HG03097 (cell line): ENCODE results near the gene COQ2.
A peak's percentile ranks its signal among the peaks of the same experiment; 100 is the strongest.
"Not testable (repeated sequence)": the region's sequence is repeated elsewhere in the genome, so short reads cannot be mapped to it uniquely, and the experiment has no call there.

Source experiments
- ATAC-seq: cut with Tn5 transposase; IDR thresholded peaks from one replicate; pipeline ENCODE4 v1.9.1; 2021; ENCODE audit not compliant: unreplicated experiment, low FRiP score

Gene COQ2

DNA sequence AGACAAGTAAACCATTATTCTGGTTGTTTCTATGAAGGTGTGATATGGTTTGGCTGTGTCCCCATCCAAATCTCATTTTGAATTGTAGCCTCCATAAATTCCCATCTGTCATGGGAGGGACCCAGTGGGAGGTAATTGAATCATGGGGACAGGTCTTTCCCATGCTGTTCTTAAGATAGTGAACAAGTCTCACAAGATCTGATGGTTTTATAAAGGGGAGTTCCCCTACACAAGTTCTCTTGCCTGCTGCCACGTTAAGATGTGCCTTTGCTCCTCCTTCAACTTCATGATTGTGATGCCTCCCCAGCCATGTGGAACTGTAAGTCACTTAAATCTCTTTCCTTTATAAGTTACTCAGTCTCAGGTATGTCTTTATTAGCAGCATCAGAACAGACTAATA, 3.8 kb upstream of the COQ2 start:
- not testable (repeated sequence) for ATAC-seq

DNA sequence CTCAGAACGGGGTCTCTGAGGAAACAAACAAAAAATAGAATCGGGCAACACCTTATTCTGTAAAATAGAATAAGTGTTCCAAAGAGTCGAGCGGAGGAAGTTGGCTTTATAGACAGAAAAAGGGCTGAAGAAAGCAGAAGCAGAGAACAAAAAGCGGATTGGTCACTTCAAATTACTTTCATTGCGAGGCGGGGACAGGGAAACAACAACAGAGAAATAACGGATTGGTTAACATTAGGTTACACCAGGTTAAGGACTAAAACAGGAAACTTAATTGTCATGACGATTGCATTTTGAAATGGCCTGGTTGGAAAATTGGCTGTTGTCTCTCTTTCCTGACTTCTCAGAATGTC, 433 bp upstream of the COQ2 start:
- no peak for ATAC-seq

DNA sequence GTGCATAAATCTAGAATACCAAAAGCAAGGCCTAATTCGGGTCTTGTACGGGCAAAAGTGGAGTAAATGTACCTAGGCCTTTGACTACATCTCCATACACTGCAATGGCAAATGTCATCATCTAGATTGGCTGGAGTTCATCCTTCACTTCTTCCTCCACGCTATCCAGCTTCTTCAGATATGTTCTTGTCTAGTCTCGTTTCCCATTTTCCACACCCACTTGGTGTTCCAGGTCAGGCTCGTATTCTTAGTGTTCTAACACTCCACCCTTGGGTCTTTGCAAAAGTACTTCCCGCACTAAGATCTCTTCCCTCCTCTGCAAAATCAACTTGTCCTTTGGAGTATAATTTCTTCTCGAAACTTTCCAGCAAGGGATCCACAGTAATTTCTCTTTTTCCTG, 1.4 kb downstream of the COQ2 start:
- ATAC-seq = no peak

DNA sequence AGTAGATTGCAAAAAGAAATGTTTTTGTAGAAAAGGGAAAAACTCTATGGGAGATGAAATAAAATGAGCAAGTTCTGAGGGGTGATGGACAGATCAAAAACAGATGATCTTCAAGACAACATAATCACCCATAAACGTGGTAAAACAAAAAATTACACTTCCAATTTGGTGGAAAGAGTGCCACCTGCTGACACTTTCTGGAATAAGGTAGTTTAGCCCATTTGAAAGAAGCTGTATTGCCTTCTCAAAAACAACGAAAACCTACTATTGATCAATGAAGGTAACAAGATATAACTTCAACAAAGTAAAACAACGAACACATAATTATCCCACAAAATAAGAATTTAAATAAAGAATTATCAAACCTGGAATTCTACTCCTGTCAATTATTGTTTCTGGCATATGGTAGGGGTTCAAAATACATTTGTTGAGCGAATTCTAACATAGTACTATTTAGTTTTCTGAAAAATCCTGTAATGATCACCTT, 2.5 kb downstream of the COQ2 start:
- no peak for ATAC-seq

DNA sequence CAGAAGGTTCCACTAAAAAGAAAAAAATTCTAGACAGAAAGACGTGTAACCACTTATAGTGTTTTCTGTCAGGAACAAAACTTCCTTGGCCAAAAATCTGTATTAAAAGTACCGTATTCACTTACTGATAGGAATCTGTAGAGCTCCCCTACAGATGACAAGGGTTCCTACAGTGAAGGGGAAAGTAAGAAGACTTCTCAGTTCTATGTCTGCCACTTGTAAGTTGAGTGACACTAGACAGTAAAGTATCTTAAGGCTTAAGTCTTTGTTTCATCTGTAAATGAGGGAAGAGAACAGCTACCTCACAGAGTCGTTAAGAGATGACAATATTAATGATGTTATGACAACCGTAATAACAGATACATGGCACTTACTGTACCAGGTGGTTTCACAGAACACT, 3.3 kb downstream of the COQ2 start:
- ATAC-seq = no peak

DNA sequence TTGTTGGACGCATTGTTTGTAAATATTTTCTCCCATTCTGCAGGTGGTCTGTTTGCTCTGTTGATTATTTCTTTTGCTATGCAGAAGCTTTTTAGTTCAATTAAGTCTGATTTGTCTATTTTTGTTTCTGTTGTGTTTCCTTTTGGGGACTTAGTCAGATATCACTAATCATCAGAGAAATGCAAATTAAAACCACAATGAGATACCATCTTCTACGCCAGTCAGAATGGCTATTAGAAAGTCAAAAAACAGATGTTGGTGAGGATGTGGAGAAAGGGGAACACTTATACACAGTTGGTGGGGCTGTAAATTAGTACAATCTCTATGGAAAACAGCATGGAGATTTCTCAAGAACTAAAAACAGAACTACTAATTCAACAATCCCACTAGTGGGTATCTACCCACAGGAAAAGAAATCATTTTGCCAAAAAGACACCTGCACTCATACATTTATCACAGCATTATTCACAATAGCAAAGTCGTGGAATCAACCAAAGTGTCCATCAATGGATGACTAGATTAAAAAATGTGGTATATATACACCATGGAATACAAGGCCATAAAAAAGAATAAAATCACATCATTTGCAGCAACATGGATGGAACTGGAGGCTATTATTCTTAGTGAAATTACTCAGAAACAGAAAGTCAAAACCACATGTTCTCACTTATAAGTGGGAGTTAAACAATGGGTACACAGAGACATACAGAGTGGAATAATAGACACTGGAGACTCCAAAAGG, 8.1 kb downstream of the COQ2 start:
- peak; percentile 58 for ATAC-seq

DNA sequence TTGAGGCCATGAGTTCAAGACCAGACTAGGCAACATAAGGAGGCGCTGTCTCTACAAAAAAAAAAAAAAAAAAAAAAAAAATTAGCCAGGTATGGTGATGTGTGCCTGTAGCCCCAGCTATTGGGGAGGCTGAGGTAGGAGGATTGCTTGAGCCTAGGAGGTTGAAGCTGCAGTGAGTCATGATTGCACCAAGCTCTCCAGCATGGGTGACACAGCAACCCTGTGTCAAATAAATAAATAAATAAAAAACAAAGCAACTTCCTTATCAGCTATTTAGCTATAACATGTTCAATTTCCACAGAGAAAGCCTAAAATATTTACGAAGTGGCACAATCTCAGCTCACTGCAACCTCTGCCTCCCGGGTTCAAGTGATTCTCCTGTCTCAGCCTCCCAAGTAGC, 10.7 kb downstream of the COQ2 start:
- ATAC-seq = not testable (repeated sequence)

DNA sequence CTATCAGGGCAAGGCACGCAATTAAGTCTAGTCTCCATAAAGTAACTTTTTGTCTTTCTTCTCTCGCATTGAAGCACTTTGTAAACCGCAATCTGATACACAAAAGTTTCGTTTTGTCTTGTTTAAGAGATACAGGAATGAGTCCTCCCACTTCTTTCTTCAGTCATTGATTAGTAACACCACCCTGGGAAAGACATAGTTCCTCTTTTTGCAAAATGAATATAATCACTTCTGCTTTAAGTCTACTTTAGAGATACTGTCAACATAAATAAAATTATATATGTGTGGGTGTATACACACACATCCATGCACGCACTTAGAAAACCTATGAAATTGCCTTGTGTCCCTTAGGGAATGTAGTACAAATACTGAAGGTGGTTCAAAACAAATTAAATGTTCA, 11.7 kb downstream of the COQ2 start:
- peak; percentile 74 for ATAC-seq

DNA sequence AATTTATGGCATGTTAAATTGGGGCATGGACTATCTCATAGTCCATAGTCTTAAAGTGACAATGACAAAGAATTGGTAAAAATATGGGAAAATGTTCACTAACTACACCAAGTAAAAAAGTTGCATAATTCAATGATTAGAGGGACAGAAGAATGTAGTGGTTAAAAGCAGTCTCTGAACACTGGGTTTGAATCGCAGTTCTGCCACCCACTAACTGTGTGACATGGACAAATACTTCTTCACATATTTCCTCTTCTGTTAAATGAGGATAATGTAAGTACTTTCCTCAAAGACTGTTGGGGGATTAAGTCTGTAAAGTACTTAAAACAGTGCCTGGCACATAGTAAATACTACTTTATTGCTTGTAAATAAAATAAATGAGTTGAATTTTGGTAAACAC, 15.3 kb downstream of the COQ2 start:
- ATAC-seq = no peak

DNA sequence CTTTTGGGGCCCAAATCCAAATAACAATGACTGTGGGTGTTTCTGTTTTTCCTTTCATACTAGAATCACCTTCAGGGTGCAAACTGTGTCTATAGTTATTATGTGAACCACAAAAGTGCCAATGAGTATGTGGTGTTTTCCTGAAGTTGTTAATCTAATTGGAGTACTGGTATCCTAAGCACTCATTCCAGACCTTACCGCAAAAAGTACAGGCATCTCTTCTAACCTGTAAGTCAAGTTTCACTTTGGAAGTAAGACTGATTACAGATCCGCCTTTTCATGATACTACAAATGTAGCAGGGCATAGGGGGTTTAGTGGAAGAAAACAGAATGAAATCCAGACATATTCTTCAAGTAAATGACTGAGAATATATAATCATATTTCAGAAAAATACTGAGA, 16.1 kb downstream of the COQ2 start:
- no peak for ATAC-seq

DNA sequence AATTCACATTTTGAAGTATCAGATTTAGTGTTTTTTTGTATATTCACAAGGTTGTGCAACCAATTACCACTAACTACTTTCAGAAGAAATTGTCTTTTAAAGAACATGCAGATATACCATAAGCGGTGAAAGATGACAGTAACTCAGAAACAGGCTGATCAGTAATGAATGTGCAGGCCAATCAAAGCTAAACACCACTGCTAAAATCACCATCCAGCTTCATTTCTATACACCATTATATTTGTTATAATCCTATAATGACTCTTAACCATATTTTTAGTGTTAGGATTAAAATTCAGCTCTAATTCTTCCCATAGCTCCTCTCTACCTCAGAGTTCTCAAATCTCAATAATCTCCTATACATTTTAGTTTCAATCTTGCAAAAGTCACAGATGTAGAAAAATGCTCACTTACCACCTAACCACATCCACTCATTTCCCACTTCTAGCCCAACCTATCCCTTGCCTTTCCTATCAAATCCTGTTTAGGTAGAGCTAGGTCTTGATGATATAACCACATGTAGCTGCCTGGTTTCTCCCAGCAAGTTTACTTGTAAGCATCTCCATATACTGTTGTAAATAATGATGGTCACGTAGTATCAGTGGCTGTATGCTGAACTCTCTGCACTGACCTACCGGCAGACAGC, 16.6 kb downstream of the COQ2 start:
- ATAC-seq = no peak

DNA sequence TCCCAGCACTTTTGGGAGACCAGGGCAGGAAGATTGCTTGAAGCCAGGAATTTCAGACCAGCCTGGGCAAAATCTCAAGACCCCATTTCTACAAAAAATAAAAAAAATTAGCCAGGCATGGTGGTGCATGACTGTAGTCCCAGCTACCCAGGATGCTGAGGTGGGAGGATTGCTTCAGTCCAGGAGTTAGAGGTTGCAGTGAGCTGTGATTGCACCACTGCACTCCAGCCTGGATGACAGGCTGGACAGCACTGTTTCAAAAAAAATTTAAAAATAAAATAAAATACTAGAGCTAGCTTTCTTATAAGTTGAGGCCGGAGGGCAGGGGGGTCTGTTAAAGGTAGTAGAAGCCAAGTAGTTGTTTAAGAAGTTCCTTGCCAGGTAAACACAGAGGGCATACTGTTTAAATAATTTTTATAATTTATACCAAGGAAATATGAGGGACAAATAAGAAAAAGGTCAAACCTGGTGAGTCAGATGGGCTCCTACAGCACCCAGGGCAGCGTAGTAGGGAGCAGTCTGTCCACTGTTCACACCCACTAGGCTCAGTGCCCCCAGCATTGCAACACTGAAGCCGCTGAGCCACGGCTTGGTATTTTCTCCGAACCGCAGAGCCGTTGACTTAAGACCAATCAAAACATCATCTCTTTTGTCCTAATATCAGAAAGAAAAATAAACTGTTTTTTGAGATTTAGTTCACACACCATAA, 17.3 kb downstream of the COQ2 start:
- no peak for ATAC-seq

DNA sequence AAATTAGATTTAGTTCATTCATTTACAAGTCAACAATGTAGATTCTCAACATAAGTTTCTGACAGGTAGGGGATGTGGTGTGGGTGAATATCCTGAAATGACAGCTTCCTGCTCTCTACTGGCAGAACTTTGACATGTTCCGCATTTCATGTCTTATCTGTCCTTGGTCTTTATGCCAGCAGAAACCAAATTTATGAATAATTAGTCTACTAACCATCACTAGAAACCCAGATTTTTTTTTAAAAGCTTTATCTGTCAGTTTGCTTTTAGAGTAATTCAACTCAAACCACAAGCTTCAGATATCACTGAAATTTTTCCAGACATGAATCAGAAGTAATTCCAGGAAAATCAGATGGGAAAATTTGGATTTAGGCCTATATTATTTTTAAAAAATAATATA, 17.9 kb downstream of the COQ2 start:
- peak; percentile 44 for ATAC-seq

DNA sequence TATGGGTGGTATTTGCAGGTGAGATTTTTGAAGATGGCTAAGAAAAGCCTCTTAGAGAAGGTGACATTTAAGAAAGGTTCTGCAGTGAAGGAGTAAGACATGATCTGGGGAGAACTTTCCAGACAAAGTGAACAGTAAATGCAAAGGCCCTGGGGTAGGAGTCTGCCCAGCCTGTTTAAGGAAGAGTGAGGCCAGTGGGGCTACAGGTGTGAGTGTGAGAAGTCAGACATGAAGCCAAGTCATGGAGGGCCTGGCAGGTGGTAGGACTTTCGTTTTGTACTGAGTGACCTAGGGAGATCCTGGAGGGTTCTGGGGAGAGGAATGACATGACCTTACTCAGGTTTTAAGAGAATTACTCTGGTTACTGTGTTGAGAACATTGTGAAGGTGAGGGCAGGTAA, 21.5 kb downstream of the COQ2 start:
- ATAC-seq = no peak

DNA sequence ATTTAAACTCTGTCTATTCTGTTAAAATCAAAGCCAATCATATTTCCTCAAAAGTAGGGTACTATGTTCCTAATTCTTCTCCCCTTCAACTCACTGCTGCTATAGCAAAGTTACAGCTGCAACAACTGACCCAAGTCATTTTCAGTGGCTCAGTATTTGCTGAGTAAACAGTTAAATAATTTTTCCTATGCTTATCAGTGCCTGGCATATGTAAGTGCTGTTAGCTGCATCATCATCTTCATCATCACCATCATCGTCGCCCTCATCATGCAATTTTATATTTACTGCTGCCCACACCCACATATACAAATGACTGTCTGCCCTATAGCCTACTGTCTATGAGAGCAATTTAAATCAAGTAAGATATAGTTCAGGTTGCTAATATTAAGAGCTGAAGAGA, 21.9 kb downstream of the COQ2 start:
- ATAC-seq = no peak

DNA sequence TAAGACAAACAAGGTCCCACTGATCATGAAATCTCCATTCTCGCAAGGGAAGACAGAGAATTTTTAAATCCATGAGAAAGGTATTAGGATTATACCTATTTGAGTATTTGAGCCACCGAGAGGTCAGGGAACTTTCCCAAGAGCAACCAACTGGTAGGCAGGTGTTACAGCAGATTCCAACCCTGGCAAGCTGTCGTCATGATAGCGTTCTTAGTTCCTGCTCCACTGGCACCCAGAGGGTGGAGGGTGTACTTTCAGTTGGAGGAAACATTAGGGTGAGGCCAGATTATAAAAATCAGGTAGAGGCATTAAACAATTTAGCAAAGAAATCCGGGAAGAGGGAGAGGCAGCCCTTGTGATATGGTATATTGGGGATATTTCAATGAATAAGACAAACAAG, 23.3 kb downstream of the COQ2 start:
- ATAC-seq = no peak

DNA sequence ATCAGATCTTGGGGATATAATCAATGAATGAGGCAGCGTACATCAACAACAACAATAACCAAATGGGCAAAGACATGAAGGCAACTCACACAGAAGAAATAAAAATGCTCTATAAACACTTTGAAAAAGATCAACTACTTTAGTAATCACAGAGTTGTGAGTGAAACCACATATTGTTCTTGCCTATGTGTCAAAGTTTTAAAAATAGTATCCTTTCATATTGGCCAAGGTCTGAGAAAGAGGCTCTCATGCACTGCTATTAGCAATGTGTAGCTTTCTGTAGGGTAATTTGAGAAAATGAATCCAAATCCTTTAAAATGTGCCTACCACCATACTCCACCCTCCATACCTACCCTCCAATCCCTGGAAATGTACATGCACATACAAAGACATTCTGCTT, 25.0 kb downstream of the COQ2 start:
- no peak for ATAC-seq

DNA sequence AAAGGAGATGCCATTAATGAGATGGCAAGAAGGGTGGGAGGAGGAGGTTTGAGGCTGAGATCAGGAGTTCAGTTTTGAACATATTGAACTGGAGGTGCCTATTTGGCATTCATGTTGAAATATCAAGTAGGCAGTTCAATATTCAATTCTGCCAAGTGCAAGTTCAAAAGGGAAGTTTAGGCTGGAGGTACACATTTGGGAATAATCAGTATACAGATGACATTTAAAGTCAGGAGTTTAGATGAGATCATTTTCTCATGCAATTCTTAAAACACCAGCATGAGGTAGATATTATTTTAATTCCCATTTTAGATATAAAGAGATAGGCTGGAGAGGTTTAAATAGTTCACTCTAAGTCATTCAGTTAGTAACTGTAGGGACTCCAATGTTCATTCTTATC, 26.1 kb downstream of the COQ2 start:
- no peak for ATAC-seq

DNA sequence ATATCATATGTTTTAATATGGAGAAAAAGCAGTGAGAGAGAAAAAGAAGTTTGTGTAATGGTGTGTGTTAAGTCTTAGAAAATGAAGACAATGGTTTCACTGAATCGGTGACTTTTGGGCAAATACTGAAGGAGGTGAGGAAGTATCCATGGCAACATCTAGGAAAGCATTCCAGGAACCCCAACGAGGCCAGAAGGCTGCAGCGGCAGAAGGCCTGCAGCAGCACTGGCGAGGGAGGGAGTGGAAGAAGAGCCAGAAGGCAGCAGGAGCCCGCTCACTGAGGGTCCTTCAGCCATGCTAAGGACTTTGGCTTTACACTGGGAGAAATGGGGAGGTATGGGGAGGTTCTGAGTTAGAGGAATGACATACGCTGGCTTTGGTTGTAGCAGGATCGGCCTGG, 26.8 kb downstream of the COQ2 start:
- no peak for ATAC-seq

DNA sequence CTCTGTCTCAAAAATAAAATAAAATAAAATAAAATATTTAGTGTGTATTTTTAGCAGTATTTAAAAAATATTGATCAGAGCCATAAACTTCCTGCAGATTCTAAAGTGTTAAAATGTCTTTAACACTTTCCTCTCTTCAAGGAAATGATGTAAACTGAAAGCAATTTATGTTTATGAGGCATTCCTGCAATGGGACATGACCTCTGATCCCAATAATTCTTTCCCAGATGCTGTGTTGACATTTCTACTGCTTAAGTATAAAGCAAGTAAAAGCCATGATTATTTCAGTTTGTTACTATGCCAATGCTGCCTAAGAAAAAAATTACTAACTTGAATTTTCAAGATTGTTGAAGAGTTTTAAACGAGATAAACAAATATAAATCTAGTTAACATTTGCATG, 29.0 kb downstream of the COQ2 start:
- no peak for ATAC-seq

DNA sequence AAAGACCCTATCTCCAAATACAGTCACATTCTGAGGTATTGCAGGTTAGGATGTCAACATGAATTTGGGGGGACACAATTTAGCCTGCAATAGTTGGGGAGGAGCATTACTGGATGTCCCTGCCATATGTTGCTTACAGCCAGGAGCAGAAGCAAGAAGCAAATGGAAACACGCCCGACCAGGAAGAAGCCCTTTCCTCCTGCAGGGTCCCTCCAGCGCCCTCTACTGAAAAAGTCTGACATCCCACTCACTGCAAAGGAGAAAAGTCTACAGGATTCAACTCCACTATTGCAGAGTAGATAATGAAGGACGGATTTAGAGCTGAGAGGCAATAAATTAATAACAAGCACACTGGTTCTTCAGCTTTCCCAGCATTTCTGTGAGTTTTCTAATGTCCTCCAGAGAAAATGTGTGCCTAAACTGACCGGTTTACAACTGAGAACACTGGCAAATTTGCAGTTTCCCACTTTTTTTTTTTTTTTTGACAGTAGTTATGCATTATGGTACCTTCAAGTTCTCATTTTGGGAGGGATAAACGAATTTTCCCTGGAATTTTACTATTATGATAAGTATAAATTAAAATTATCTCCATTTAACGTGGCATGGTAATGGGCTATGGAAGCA, 31.7 kb downstream of the COQ2 start:
- ATAC-seq = peak; percentile 44
